Measurements from ENCODE around the gene HSPB3.
"Not testable (repeated sequence)": the region's sequence is repeated elsewhere in the genome, so short reads cannot be mapped to it uniquely, and the experiment has no call there.

The HSPB3 gene

GRCh38 chr5:54457094-54457862 lies 1.8 kb downstream of the HSPB3 start:
- no peak for DNase-seq

- DNase-seq = no peak
Measured at GRCh38 chr5:54458221-54458620, 2.7 kb downstream of the HSPB3 start.

GRCh38 chr5:54460181-54460919 lies 4.9 kb downstream of the HSPB3 start:
- DNase-seq = no peak

GRCh38 chr5:54462281-54462680 lies 6.8 kb downstream of the HSPB3 start:
- DNase-seq = no peak

DNA sequence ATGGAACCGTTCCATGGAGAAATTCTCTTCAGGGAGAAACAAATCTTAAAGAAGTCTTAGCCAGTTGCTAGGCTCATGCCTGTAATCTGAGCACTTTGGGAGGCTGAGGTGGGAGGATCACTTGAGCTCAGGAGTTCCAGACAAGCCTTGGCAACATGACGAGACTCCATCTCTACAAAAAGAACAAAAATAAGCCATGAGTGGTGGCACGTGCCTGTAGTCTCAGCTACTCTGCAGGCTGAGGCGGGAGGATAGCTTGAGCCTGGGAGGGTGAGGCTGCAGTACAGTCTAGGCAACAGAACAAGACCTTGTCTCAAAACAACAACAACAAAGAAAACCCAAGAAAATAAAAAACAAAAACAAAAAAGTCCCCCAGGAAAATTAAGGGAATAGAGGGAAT lies 8.2 kb downstream of the HSPB3 start:
- no peak for DNase-seq

DNA sequence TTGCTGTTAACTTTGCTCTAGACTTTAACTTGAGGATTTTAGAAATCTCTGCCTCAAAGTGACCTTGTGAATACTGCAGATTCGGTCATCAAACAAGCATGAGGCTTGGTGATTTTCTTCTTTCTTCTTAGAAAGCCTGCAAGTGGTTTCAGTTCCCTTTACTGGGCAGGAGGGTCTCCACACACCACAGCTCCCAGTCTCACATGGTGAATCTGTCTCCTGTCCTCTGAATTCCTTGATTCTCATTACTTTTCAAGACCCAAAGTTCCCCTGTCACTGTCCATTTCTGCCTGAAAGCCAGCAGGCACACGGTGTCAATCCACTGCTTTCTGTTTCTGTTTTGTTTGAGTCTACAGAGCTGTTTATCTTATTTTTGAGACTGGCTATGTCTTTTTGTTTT lies 14.1 kb downstream of the HSPB3 start:
- no peak for DNase-seq

GRCh38 chr5:54470128-54470527 lies 14.6 kb downstream of the HSPB3 start:
- no peak for DNase-seq

- DNase-seq = no peak
Measured at GRCh38 chr5:54470677-54471076, 15.2 kb downstream of the HSPB3 start.

- no peak for DNase-seq
Measured at GRCh38 chr5:54471398-54471797, 15.9 kb downstream of the HSPB3 start.

- no peak for DNase-seq
Measured at GRCh38 chr5:54476682-54477081, 21.2 kb downstream of the HSPB3 start.

- DNase-seq = no peak
Measured at GRCh38 chr5:54477941-54478478, 22.5 kb downstream of the HSPB3 start.

- DNase-seq = no peak
Measured at GRCh38 chr5:54480296-54480695, 24.8 kb downstream of the HSPB3 start.

- no peak for DNase-seq
Measured at GRCh38 chr5:54484219-54484894, 28.9 kb downstream of the HSPB3 start.

DNA sequence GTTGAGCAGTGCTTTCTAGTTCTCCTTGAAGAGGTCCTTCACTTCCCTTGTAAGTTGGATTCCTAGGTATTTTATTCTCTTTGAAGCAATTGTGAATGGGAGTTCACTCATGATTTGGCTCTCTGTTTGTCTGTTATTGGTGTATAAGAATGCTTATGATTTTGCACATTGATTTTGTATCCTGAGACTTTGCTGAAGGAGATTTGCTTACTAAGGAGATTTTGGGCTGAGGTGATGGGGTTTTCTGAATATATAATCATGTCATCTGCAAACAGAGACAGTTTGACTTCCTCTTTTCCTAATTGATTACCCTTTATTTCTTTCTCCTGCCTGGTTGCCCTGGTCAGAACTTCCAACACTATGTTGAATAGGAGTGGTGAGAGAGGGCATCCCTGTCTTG lies 30.2 kb downstream of the HSPB3 start:
- not testable (repeated sequence) for DNase-seq

GRCh38 chr5:54489648-54489979 lies 34.1 kb downstream of the HSPB3 start:
- not testable (repeated sequence) for DNase-seq

DNA sequence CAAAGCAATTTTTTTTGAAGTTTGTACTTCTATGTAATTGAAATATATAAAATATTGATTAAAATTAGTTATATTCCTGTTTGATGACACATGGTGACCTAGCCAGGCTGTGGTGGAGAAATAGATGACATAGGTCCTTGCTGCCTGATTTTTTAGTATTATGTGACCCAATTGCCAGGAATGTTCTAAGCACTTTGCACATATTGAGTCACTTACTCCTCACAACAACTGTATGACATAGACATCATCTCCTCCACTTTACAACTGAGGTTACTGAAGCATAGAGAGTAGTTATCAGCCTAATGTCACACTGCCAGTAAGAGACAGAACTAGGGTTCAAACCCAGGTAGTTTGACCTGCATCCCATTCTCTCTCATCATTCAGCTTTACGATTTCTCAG lies 35.8 kb downstream of the HSPB3 start:
- DNase-seq = no peak

DNA sequence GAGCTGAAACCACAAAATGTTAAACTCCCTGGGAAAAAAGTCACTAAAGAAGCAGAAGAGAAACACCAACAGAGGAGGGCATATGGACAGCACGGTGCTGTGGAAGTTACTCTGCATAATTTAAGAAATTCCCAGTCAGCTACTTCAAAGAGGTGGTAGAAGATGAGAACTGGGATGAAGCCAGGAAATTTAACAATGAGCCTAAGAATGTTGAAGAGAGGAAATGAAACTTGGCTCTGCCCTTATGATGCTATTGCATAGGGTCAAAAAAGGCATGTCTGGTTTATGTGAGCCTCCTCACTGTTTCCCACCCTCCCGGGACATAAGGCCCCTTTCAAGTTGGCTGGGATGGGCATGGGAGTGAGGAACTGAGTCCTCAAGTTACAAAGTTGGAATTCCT lies 36.7 kb downstream of the HSPB3 start:
- no peak for DNase-seq

- DNase-seq = no peak
Measured at GRCh38 chr5:54495027-54495426, 39.5 kb downstream of the HSPB3 start.

Data from stimulated activated CD8-positive, alpha-beta memory T cell treated with anti-CD3 and anti-CD28 coated beads, Interleukin-4, amount 100 ng/mL, for 48 hours (primary cell).